Testis (tissue), 3 donors: ENCODE data around the gene DPP6. TPM values are rescaled to one million over a fixed set of nuclear protein-coding genes. Genes with fewer than 3 reads are reported as not detected.

ENCODE experiments used
- DNase-seq: peaks from one replicate; pipeline ENCODE4 v3.0.0-alpha.2; 2019
- H3K27ac ChIP-seq, 2 donors: fragments of 200-600 bp; sonication (generic); one replicate each; pipeline ENCODE4 v1.5.1; 2019
- H3K27me3 ChIP-seq: fragments of 200-600 bp; sonication (generic); one replicate; pipeline ENCODE4 v1.5.1; 2019
- H3K36me3 ChIP-seq: fragments of 200-600 bp; sonication (generic); one replicate; pipeline ENCODE4 v1.5.1; 2017; ENCODE audit warnings: low read depth; ENCODE audit errors: missing control alignments
- H3K4me1 ChIP-seq: fragments of 200-600 bp; sonication (generic); one replicate; pipeline ENCODE4 v1.5.1; 2019
- H3K4me3 ChIP-seq, 2 donors: fragments of 200-600 bp; sonication (generic); one replicate each; pipeline ENCODE4 v1.5.1; 2017 to 2019
- H3K9me3 ChIP-seq: fragments of 200-600 bp; sonication (generic); one replicate; pipeline ENCODE4 v1.5.1; 2017
- POLR2A ChIP-seq: fragments of 450-650 bp; IDR thresholded peaks from one replicate; pipeline ENCODE4 v1.6.1; 2017; ENCODE audit warnings: antibody characterized with exemption, mild to moderate bottlenecking, moderate library complexity
- WGBS, 2 donors: methylation state at CpG; one replicate each; pipeline ENCODE4 v1.1.5; 2018; 5-methylcytosine and 5-hydroxymethylcytosine counted together
- intact Hi-C: fragments of 100-400 bp; cut with DNase I; formaldehyde crosslinking; loops from one replicate; pipeline ENCODE4 v1.15.1; 2023; ENCODE audit warnings: low total_unique reads
- polyA plus RNA-seq: library from polyadenylated mRNA; stranded (reverse); fragments of 350-450 nt; fragmentation: Illumina TruSeq; extraction: RNeasy Lipid Tissue Mini Kit (QIAGEN cat#74804); gene quantifications from one replicate; pipeline ENCODE4 v1.2.3, GENCODE V29; 2014; ENCODE audit warnings: low read depth, low replicate concordance; ENCODE audit not compliant: insufficient read depth
- total RNA-seq, 2 donors: library from RNA; depleted of rRNA; stranded (reverse); fragments of >200 nt; gene quantifications; one replicate each; pipeline ENCODE4 v1.2.3, GENCODE V29; 2016
- TF ChIP-seq, protein P1 (sequence below), 3 experiments: fragments of 450-650 bp in 2 of 3; fragments of 200-600 bp in 1 of 3; sonication (generic) in 1 of 3; IDR thresholded peaks; one replicate each; pipeline ENCODE4 v1.5.1; 2016 to 2019; ENCODE audit warnings: antibody characterized with exemption in 3 of 3, mild to moderate bottlenecking in 2 of 3, moderate library complexity in 1 of 3

Gene DPP6
- total and polyA plus RNA-seq, 3 donors from 2014 or later = 26.0 to 78.3 (median 52.8) TPM

DNA sequence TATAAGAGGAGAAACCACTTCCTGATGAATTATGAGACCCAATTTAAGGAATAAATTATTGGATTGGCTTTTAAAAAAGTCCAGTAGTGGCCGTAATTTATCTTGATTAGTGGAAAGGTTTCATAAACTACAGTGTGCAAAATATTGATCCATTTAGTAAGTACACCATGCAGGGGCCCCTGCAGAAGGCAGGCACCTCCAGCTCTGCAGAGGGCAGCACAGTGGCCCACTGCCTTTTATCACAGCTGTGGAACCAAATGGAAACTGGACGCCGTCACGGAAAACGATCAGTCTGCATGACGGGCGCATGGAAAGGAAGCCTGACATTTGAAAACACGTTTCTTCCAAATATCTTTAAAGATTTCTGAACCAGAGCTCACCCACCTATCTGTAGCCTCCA lies 204.0 kb downstream of the DPP6 start:
- H3K9me3 ChIP-seq = no peaks in the 10 kb centered on the region
- no peak overlapping the region for H3K27ac ChIP-seq
- TF ChIP-seq POLR2A = no peak
- intact Hi-C loops = no loop called here
- no peaks in the 10 kb centered on the region for H3K27me3 ChIP-seq
- 79 to 90% methylated on average over 8 of the region's 8 CpGs for WGBS, 2 donors
- no peaks in the 10 kb centered on the region for H3K36me3 ChIP-seq
- no peak overlapping the region for H3K4me3 ChIP-seq
- no peak for DNase-seq
- H3K4me1 ChIP-seq = no peaks in the 10 kb centered on the region

DNA sequence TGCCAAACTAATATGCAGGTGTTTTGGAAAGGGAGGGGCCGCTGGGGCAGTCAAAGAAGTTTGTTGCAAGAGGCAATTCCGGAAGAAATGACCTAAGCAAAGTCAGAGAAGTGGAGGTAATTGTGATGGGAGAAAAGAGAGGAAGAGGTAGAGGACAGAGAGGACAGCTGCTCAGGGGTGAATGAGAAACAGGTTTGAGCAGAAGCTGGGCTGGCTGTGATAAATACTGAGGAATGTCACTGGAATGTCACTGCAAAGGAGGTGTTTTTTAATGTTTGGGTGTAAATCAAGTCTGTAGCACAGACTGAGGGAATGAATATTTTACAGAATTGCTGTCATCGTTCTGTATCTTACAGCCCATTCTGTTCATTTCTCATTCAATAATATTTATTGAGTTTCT lies 207.2 kb downstream of the DPP6 start:
- Histone ChIP-seq H3K27me3 (no peaks in the 10 kb centered on the region), H3K36me3 (no peaks in the 10 kb centered on the region), H3K4me3 (no peak overlapping the region), H3K9me3 (no peaks in the 10 kb centered on the region), H3K4me1 (no peaks in the 10 kb centered on the region), H3K27ac (no peak overlapping the region)
- WGBS, 2 donors = 70 to 72% methylated on average over 3 of the region's 3 CpGs
- TF ChIP-seq POLR2A = no peak
- TF ChIP-seq, protein P1, sequence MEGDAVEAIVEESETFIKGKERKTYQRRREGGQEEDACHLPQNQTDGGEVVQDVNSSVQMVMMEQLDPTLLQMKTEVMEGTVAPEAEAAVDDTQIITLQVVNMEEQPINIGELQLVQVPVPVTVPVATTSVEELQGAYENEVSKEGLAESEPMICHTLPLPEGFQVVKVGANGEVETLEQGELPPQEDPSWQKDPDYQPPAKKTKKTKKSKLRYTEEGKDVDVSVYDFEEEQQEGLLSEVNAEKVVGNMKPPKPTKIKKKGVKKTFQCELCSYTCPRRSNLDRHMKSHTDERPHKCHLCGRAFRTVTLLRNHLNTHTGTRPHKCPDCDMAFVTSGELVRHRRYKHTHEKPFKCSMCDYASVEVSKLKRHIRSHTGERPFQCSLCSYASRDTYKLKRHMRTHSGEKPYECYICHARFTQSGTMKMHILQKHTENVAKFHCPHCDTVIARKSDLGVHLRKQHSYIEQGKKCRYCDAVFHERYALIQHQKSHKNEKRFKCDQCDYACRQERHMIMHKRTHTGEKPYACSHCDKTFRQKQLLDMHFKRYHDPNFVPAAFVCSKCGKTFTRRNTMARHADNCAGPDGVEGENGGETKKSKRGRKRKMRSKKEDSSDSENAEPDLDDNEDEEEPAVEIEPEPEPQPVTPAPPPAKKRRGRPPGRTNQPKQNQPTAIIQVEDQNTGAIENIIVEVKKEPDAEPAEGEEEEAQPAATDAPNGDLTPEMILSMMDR (IDR thresholded peaks at IDR 0.05) = no peak
- intact Hi-C loops = no loop called here
- DNase-seq = no peak

DNA sequence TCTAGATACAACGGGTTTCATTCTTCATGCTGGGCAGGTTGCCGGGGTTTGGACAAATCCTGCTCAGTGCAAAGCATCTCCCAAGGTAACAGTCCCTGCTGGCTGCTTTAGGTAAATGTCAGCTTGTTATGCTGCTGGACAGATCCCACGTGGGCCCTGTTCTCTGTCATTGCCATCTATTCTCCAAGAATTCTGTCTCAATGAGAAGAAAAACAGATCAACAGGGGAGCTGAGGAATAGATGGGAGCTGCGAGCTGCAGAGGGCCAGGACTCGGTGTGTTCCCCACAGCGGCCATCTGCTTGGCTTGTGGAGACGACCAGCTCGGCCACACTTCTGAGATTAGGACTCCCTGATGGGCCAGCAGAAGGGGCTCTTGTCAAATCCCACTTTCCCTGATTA lies 235.2 kb downstream of the DPP6 start:
- DNase-seq = no peak
- 62 to 70% methylated on average over 3 to 8 of the region's 8 CpGs for WGBS, 2 donors
- Histone ChIP-seq H3K27me3 (no peaks in the 10 kb centered on the region), H3K9me3 (no peaks in the 10 kb centered on the region), H3K27ac (no peak overlapping the region), H3K4me1 (no peaks in the 10 kb centered on the region), H3K36me3 (no peaks in the 10 kb centered on the region), H3K4me3 (no peak overlapping the region)
- intact Hi-C loops = no loop called here
- TF ChIP-seq, protein P1 (IDR thresholded peaks at IDR 0.05) = no peak
- TF ChIP-seq POLR2A = no peak

GRCh38 chr7:154289119-154289518 lies 236.9 kb downstream of the DPP6 start:
- Histone ChIP-seq H3K4me3 (no peak overlapping the region), H3K27ac (no peak overlapping the region), H3K4me1 (no peaks in the 10 kb centered on the region), H3K9me3 (no peaks in the 10 kb centered on the region), H3K36me3 (no peaks in the 10 kb centered on the region), H3K27me3 (no peaks in the 10 kb centered on the region)
- WGBS, 2 donors = 82% methylated on average over 5 of the region's 5 CpGs
- intact Hi-C loops = no loop called here
- no peak for TF ChIP-seq POLR2A
- TF ChIP-seq, protein P1 (IDR thresholded peaks at IDR 0.05) = no peak
- no peak for DNase-seq

- intact Hi-C loops = no loop called here
- no peaks in the 10 kb centered on the region for H3K36me3 ChIP-seq
- 45 to 49% methylated on average over 4 of the region's 4 CpGs for WGBS, 2 donors
Measured at GRCh38 chr7:154296443-154296842, 244.2 kb downstream of the DPP6 start.

DNA sequence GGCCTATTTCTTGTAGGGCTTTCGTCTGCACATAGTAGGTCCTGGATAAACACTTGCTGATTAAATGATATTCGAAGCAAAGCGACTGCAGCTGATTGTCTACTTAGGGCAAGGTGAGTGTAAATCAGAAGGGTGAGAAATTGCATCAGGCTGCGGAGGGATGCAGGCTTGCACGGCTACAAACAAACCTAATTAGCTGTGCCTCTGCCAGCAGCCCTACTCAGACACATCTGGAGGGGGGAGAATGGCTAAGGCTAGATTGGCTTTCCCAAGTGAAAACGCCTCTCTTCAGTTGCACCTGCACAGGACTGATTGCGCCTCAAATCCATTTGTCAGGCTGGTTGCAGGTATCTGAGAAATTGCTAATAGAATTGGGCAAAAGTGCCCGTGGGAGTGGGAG lies 247.5 kb downstream of the DPP6 start:
- no peak overlapping the region for H3K27ac ChIP-seq
- H3K4me3 ChIP-seq = no peak overlapping the region
- no peaks in the 10 kb centered on the region for H3K27me3 ChIP-seq
- no peaks in the 10 kb centered on the region for H3K9me3 ChIP-seq
- no peaks in the 10 kb centered on the region for H3K36me3 ChIP-seq
- TF ChIP-seq POLR2A = no peak
- TF ChIP-seq, protein P1 (IDR thresholded peaks at IDR 0.05) = no peak
- no peak for DNase-seq
- intact Hi-C loops = no loop called here
- no peaks in the 10 kb centered on the region for H3K4me1 ChIP-seq
- 79 to 87% methylated on average over 8 of the region's 8 CpGs for WGBS, 2 donors

More at GRCh38 chr7:154296443-154296842, 244.2 kb downstream of the DPP6 start:
- DNase-seq = no peak
- Histone ChIP-seq H3K27me3 (no peaks in the 10 kb centered on the region), H3K4me3 (no peak overlapping the region), H3K4me1 (no peaks in the 10 kb centered on the region), H3K9me3 (no peaks in the 10 kb centered on the region), H3K27ac (no peak overlapping the region)
- no peak for TF ChIP-seq POLR2A
